ENCODE measurements around the gene EPHA6.
"Not testable (repeated sequence)": the region's sequence is repeated elsewhere in the genome, so short reads cannot be mapped to it uniquely, and the experiment has no call there.

EPHA6 gene

GRCh38 chr3:97550408-97550807 lies 736.0 kb downstream of the EPHA6 start:
- no peak overlapping the region for H3K27ac ChIP-seq
- no peak for TF ChIP-seq CTCF (conservative IDR thresholded peaks at IDR 0.05)

- no peak for TF ChIP-seq CTCF (conservative IDR thresholded peaks at IDR 0.05)
Observed at GRCh38 chr3:97552186-97552585, 737.8 kb downstream of the EPHA6 start.

GRCh38 chr3:97575742-97576141 lies 761.3 kb downstream of the EPHA6 start:
- TF ChIP-seq CTCF (conservative IDR thresholded peaks at IDR 0.05), result no peak
- no peak overlapping the region for H3K27ac ChIP-seq

More at GRCh38 chr3:97552186-97552585, 737.8 kb downstream of the EPHA6 start:
- H3K27ac ChIP-seq, result no peak overlapping the region

GRCh38 chr3:97576221-97576620 lies 761.8 kb downstream of the EPHA6 start:
- H3K27ac ChIP-seq, result no peak overlapping the region
- no peak for TF ChIP-seq CTCF (conservative IDR thresholded peaks at IDR 0.05)

GRCh38 chr3:97579365-97579764 lies 765.0 kb downstream of the EPHA6 start:
- no peak overlapping the region for H3K27ac ChIP-seq
- no peak for TF ChIP-seq CTCF (conservative IDR thresholded peaks at IDR 0.05)

- no peak overlapping the region for H3K27ac ChIP-seq
- no peak for TF ChIP-seq CTCF (conservative IDR thresholded peaks at IDR 0.05)
Observed at GRCh38 chr3:97610626-97611025, 796.2 kb downstream of the EPHA6 start.

GRCh38 chr3:97612632-97613031 lies 798.2 kb downstream of the EPHA6 start:
- no peak overlapping the region; the same call in 1 of the 2 replicates for H3K27ac ChIP-seq
- no peak for TF ChIP-seq CTCF (conservative IDR thresholded peaks at IDR 0.05)

GRCh38 chr3:97613139-97613538 lies 798.7 kb downstream of the EPHA6 start:
- no peak for TF ChIP-seq CTCF (conservative IDR thresholded peaks at IDR 0.05)
- H3K27ac ChIP-seq, result no peak overlapping the region; the same call in 1 of the 2 replicates

- H3K27ac ChIP-seq, result not testable (repeated sequence)
Observed at GRCh38 chr3:97620514-97620913, 806.1 kb downstream of the EPHA6 start.

All from VCaP (cell line).